CD14-positive monocyte (primary cell): ENCODE results near the gene GTSF1L. TPM values are rescaled to one million over a fixed set of nuclear protein-coding genes. Genes with fewer than 3 reads are reported as not detected.

Experiments
- DNase-seq, 3 donors: peaks; one replicate each; pipeline ENCODE4 v3.0.0-alpha.2; 2011 to 2022
- H2AFZ ChIP-seq: 2 replicates; pipeline ENCODE4 v1.6.0; 2012; ENCODE audit warnings: mild to moderate bottlenecking, low read depth, low read length, inconsistent platforms; ENCODE audit not compliant: insufficient read depth, poor library complexity, severe bottlenecking
- H3K27ac ChIP-seq, 2 donors: 1 replicate in 1 of 2; 2 replicates in 1 of 2; pipeline ENCODE4 v1.5.1; 2012 to 2013; ENCODE audit warnings: low read length in 2 of 2, control low read depth in 1 of 2, inconsistent platforms in 1 of 2, low read depth in 1 of 2, mild to moderate bottlenecking in 1 of 2
- H3K27me3 ChIP-seq, 2 donors: one replicate each; pipeline versions ENCODE4 v1.6.0 to v1.6.1; 2011 to 2013; ENCODE audit warnings: low read length in 2 of 2; ENCODE audit not compliant: control insufficient read depth in 2 of 2, insufficient read depth in 2 of 2
- H3K36me3 ChIP-seq, 2 donors: replicated peaks in 1 of 2; 1 replicate in 1 of 2; 2 replicates in 1 of 2; pipeline versions ENCODE4 v1.5.1 to v1.6.1; 2012 to 2013; ENCODE audit warnings: low read length in 2 of 2, control low read depth in 1 of 2, inconsistent platforms in 1 of 2, mild to moderate bottlenecking in 1 of 2; ENCODE audit not compliant: insufficient read depth in 2 of 2, control insufficient read depth in 1 of 2
- H3K4me1 ChIP-seq, 2 donors: 1 replicate in 1 of 2; 2 replicates in 1 of 2; pipeline versions ENCODE4 v1.5.1 to v1.6.1; 2012 to 2013; ENCODE audit warnings: low read length in 2 of 2, control low read depth in 1 of 2, inconsistent platforms in 1 of 2, mild to moderate bottlenecking in 1 of 2, moderate library complexity in 1 of 2; ENCODE audit not compliant: insufficient read depth in 2 of 2, control insufficient read depth in 1 of 2
- H3K4me2 ChIP-seq: replicated peaks from 2 replicates; pipeline ENCODE3; 2012; ENCODE audit warnings: low read length, moderate library complexity, mild to moderate bottlenecking; ENCODE audit not compliant: poor library complexity, severe bottlenecking; ENCODE audit errors: extremely low read depth
- H3K4me3 ChIP-seq, 3 experiments: fragments of 200-600 bp in 1 of 3; sonication (generic) in 1 of 3; replicated peaks in 1 of 3; 1 replicate in 2 of 3; 2 replicates in 1 of 3; pipeline ENCODE4 v1.5.1; 2011 to 2013; ENCODE audit warnings: low read length in 3 of 3, mild to moderate bottlenecking in 3 of 3, control low read depth in 2 of 3, low read depth in 2 of 3, inconsistent platforms in 1 of 3, moderate library complexity in 1 of 3
- H3K79me2 ChIP-seq: 2 replicates; pipeline ENCODE4 v1.6.0; 2012; ENCODE audit warnings: mild to moderate bottlenecking, control low read depth, inconsistent platforms, low read length, moderate library complexity; ENCODE audit not compliant: insufficient read depth
- H3K9ac ChIP-seq: 2 replicates; pipeline ENCODE4 v1.6.0; 2017; ENCODE audit warnings: low read length, mild to moderate bottlenecking; ENCODE audit not compliant: insufficient read depth, poor library complexity, severe bottlenecking
- H3K9me3 ChIP-seq, 2 donors: replicated peaks in 1 of 2; 1 replicate in 1 of 2; 2 replicates in 1 of 2; pipeline versions ENCODE4 v1.5.1 to v1.6.1; 2012 to 2013; ENCODE audit warnings: low read length in 2 of 2, control low read depth in 1 of 2; ENCODE audit not compliant: control insufficient read depth in 1 of 2, insufficient read depth in 1 of 2
- H4K20me1 ChIP-seq: 2 replicates; pipeline ENCODE4 v1.6.0; 2012; ENCODE audit warnings: mild to moderate bottlenecking, low read length, control low read depth, moderate library complexity; ENCODE audit not compliant: insufficient read depth
- H3K27ac Mint-ChIP-seq, 7 donors: one replicate each; pipeline ENCODE4 v1.8.0; 2020; ENCODE audit warnings: mild to moderate bottlenecking in 7 of 7, mixed read lengths in 7 of 7, moderate library complexity in 6 of 7, inconsistent platforms in 2 of 7
- H3K27me3 Mint-ChIP-seq, 3 donors: one replicate each; pipeline ENCODE4 v1.8.0; 2021 to 2022; ENCODE audit warnings: low read depth in 3 of 3, mild to moderate bottlenecking in 3 of 3, mixed read lengths in 3 of 3, moderate library complexity in 3 of 3, inconsistent platforms in 1 of 3
- H3K36me3 Mint-ChIP-seq, 2 donors: one replicate each; pipeline ENCODE4 v1.8.0; 2020; ENCODE audit warnings: mixed read lengths in 2 of 2, inconsistent platforms in 1 of 2, mild to moderate bottlenecking in 1 of 2
- H3K4me1 Mint-ChIP-seq: one replicate; pipeline ENCODE4 v1.8.0; 2020; ENCODE audit warnings: mild to moderate bottlenecking, mixed read lengths
- H3K4me3 Mint-ChIP-seq, 2 donors: one replicate each; pipeline ENCODE4 v1.8.0; 2020; ENCODE audit warnings: mild to moderate bottlenecking in 2 of 2, mixed read lengths in 2 of 2, moderate library complexity in 1 of 2
- H3K9me3 Mint-ChIP-seq, 7 donors: one replicate each; pipeline ENCODE4 v1.8.0; 2020 to 2022; ENCODE audit warnings: mixed read lengths in 7 of 7, mild to moderate bottlenecking in 6 of 7, moderate library complexity in 6 of 7, inconsistent platforms in 2 of 7
- WGBS: methylation state at CpG from one replicate; pipeline ENCODE4 v1.1.5; 2013; ENCODE audit warnings: missing lambda C conversion rate; ENCODE audit not compliant: insufficient coverage; 5-methylcytosine and 5-hydroxymethylcytosine counted together
- intact Hi-C, 2 donors: fragments of 100-400 bp; cut with micrococcal nuclease; formaldehyde crosslinking; loops; one replicate each; pipeline versions ENCODE4 v1.15.0 to v1.15.1; 2023
- polyA plus RNA-seq, 3 donors: library from polyadenylated mRNA; depleted of rRNA in 1 of 3; unstranded in 2 of 3; stranded (reverse) in 1 of 3; fragments of 300-500 nt in 2 of 3; fragments of >200 nt in 1 of 3; fragmentation: Illumina TruSeq in 2 of 3; gene quantifications; 1 replicate in 2 of 3; 2 replicates in 1 of 3; pipeline ENCODE4 v1.2.3, GENCODE V29; 2012 to 2021
- TF ChIP-seq, protein P1 (sequence below): fragments of 200-600 bp; IDR thresholded peaks from one replicate; pipeline ENCODE4 v1.8.0; 2022; ENCODE audit warnings: antibody characterized with exemption, mild to moderate bottlenecking

The GTSF1L gene
- polyA plus RNA-seq, 3 donors, result not detected

DNA sequence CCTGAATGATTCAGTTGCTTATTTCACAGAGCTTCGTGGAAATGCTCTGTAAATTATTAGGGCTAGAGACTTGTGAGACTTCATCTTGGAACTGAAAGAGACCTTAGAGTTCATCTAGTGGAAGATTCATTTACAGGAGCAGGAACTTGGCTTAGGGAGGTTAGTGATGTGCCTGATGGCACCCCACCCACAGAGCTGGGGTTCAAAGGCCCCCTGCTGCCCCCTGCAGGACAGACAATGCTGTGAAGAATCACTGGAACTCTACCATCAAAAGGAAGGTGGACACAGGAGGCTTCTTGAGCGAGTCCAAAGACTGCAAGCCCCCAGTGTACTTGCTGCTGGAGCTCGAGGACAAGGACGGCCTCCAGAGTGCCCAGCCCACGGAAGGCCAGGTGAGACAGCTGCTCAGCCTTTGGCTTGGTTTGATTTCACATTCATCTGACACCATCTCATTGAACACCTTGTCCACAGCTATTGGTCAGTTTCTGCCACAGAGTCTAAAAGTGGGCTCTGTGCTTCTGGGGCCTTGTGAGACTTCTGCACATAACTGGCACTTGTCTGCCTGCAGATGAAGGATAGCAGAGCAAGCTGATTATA is 34.8 kb downstream of the GTSF1L start:
- no peaks in the 10 kb centered on the region for H4K20me1 ChIP-seq
- Mint-ChIP-seq H3K36me3 (peaks cover 18 to 52% of the 10 kb centered on the region in 2 donors), H3K27ac (no peak overlapping the region), H3K27me3 (no peaks in the 10 kb centered on the region), H3K4me1 (no peaks in the 10 kb centered on the region), H3K9me3 (no peaks in the 10 kb centered on the region), H3K4me3 (no peak overlapping the region)
- TF ChIP-seq, protein P1, sequence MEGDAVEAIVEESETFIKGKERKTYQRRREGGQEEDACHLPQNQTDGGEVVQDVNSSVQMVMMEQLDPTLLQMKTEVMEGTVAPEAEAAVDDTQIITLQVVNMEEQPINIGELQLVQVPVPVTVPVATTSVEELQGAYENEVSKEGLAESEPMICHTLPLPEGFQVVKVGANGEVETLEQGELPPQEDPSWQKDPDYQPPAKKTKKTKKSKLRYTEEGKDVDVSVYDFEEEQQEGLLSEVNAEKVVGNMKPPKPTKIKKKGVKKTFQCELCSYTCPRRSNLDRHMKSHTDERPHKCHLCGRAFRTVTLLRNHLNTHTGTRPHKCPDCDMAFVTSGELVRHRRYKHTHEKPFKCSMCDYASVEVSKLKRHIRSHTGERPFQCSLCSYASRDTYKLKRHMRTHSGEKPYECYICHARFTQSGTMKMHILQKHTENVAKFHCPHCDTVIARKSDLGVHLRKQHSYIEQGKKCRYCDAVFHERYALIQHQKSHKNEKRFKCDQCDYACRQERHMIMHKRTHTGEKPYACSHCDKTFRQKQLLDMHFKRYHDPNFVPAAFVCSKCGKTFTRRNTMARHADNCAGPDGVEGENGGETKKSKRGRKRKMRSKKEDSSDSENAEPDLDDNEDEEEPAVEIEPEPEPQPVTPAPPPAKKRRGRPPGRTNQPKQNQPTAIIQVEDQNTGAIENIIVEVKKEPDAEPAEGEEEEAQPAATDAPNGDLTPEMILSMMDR, result peak; percentile 58
- no peak overlapping the region for H3K4me2 ChIP-seq
- no peak overlapping the region for H3K4me3 ChIP-seq
- intact Hi-C loops, result loop anchor here (10.0 kb wide), 1 partner anchor 157 kb away; no protein-coding TSS in a partner anchor
- no peak overlapping the region for H3K9ac ChIP-seq
- DNase-seq, result peak; percentile 12 to 31 (median 25)
- no peaks in the 10 kb centered on the region for H3K4me1 ChIP-seq
- H3K36me3 ChIP-seq, result peaks cover 6 to 31% of the 10 kb centered on the region in 2 donors
- no peaks in the 10 kb centered on the region for H3K27me3 ChIP-seq
- no peaks in the 10 kb centered on the region for H3K79me2 ChIP-seq
- 93% methylated on average over 5 of the region's 5 CpGs for WGBS
- no peak overlapping the region for H3K27ac ChIP-seq
- H3K9me3 ChIP-seq, result no peaks in the 10 kb centered on the region
- no peak overlapping the region for H2AFZ ChIP-seq

DNA sequence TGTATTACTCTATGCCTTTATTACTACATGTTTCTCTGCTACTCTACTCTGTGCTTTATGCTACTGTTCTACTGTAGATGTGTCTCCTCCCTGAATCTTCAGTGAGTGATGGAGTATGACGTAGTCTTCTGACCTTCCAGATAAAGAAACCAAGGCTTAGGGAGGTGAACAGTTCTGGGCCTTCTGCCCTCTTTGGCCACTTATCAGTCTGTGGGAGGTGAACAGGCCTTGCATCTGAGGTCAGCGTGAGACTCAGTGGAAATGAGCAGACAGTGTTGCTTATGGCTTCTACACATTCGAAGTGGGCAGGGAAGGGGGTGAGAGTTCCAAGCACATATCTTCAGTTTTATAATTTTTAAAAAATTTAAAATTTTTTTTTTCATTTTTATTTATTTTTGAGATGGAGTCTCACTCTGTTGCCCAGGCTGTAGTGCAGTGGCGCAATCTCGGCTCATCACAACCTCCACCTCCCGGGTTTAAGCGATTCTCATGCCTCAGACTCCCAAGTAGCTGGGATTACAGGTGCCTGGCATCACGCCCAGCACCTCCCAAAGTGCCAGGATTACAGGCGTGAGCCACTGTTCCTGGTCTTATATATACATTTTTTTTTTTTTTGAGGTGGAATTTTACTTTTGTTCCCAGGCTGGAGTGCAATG is 35.7 kb downstream of the GTSF1L start:
- H3K27ac ChIP-seq, result no peak overlapping the region
- intact Hi-C loops, result loop anchor here (10.0 kb wide), 1 partner anchor 156 kb away; no protein-coding TSS in a partner anchor
- Mint-ChIP-seq H3K36me3 (peaks cover 19 to 54% of the 10 kb centered on the region in 2 donors), H3K27me3 (no peaks in the 10 kb centered on the region), H3K4me3 (no peak overlapping the region), H3K4me1 (no peaks in the 10 kb centered on the region), H3K27ac (peak overlapping the region in 1 of 7 donors; percentile 61), H3K9me3 (no peaks in the 10 kb centered on the region)
- H3K27me3 ChIP-seq, result no peaks in the 10 kb centered on the region
- H3K9me3 ChIP-seq, result no peaks in the 10 kb centered on the region
- DNase-seq, result no peak
- TF ChIP-seq, protein P1, result no peak
- H3K4me2 ChIP-seq, result no peak overlapping the region
- H3K4me3 ChIP-seq, result no peak overlapping the region
- no peaks in the 10 kb centered on the region for H4K20me1 ChIP-seq
- H2AFZ ChIP-seq, result no peak overlapping the region
- 100% methylated on average over 4 of the region's 9 CpGs for WGBS
- H3K9ac ChIP-seq, result no peak overlapping the region
- H3K79me2 ChIP-seq, result no peaks in the 10 kb centered on the region
- H3K4me1 ChIP-seq, result no peaks in the 10 kb centered on the region
- H3K36me3 ChIP-seq, result peaks cover 6 to 28% of the 10 kb centered on the region in 2 donors
